ENCODE data around the gene DCTN2.
"Not testable (repeated sequence)": the region's sequence is repeated elsewhere in the genome, so short reads cannot be mapped to it uniquely, and the experiment has no call there.

The DCTN2 gene

GRCh38 chr12:57546438-57547287 lies at the start of gene DCTN2:
Gene DCTN2 (minus strand): TSS chr12:57547192. CDS start chr12:57547063, 129 bp downstream.
- DNase-seq (ENCODE audit: low read depth, low spot score), result peak; percentile 98

GRCh38 chr12:57593187-57593586 lies 46.2 kb upstream of the DCTN2 start:
- DNase-seq (ENCODE audit: low read depth, low spot score), result no peak

GRCh38 chr12:57592551-57593165 lies 45.7 kb upstream of the DCTN2 start:
- no peak for DNase-seq (ENCODE audit: low read depth, low spot score)

- DNase-seq (ENCODE audit: low read depth, low spot score), result no peak
Measured at GRCh38 chr12:57591782-57592325, 44.9 kb upstream of the DCTN2 start.

- peak; percentile 97 for DNase-seq (ENCODE audit: low read depth, low spot score)
Measured at GRCh38 chr12:57590864-57591781, 44.1 kb upstream of the DCTN2 start, which contains the start of gene PIP4K2C. Gene PIP4K2C (plus strand): TSS chr12:57591192. CDS start chr12:57591290, 98 bp downstream.

GRCh38 chr12:57590479-57590863 lies 43.5 kb upstream of the DCTN2 start:
- DNase-seq (ENCODE audit: low read depth, low spot score), result no peak

- not testable (repeated sequence) for DNase-seq (ENCODE audit: low read depth, low spot score)
Measured at GRCh38 chr12:57588951-57589610, 42.1 kb upstream of the DCTN2 start.

GRCh38 chr12:57586832-57587429 lies 39.9 kb upstream of the DCTN2 start:
- DNase-seq (ENCODE audit: low read depth, low spot score), result no peak

GRCh38 chr12:57586128-57586527 lies 39.1 kb upstream of the DCTN2 start:
- DNase-seq (ENCODE audit: low read depth, low spot score), result no peak

- DNase-seq (ENCODE audit: low read depth, low spot score), result no peak
Measured at GRCh38 chr12:57585156-57585555, 38.2 kb upstream of the DCTN2 start.

GRCh38 chr12:57584690-57585089 lies 37.7 kb upstream of the DCTN2 start:
- DNase-seq (ENCODE audit: low read depth, low spot score), result no peak

- no peak for DNase-seq (ENCODE audit: low read depth, low spot score)
Measured at GRCh38 chr12:57584050-57584449, 37.1 kb upstream of the DCTN2 start.

- DNase-seq (ENCODE audit: low read depth, low spot score), result peak; percentile 80
Measured at GRCh38 chr12:57583008-57583831, 36.2 kb upstream of the DCTN2 start.

GRCh38 chr12:57582440-57582839 lies 35.4 kb upstream of the DCTN2 start:
- no peak for DNase-seq (ENCODE audit: low read depth, low spot score)

GRCh38 chr12:57581802-57582201 lies 34.8 kb upstream of the DCTN2 start:
- no peak for DNase-seq (ENCODE audit: low read depth, low spot score)

- no peak for DNase-seq (ENCODE audit: low read depth, low spot score)
Measured at GRCh38 chr12:57580466-57580795, 33.4 kb upstream of the DCTN2 start.

- DNase-seq (ENCODE audit: low read depth, low spot score), result no peak
Measured at GRCh38 chr12:57579677-57580465, 32.9 kb upstream of the DCTN2 start.

- DNase-seq (ENCODE audit: low read depth, low spot score), result no peak
Measured at GRCh38 chr12:57579011-57579410, 32.0 kb upstream of the DCTN2 start.
